ENCODE data around the gene CDCA4. TPM values are rescaled to one million over a fixed set of nuclear protein-coding genes. Genes with fewer than 3 reads are reported as not detected.

CDCA4 gene
- total RNA-seq, 1 experiment from 2014 or later: 57.7 TPM

GRCh38 chr14:104984056-104984894 is 36.6 kb downstream of the CDCA4 start:
- Histone ChIP-seq H2BK120ac (ENCODE audit: low read depth, low read length, poor library complexity, severe bottlenecking) (no peak overlapping the region), H3K56ac (ENCODE audit: insufficient read length, low read depth, low read length) (no peak overlapping the region), H3K4me2 (ENCODE audit: insufficient read depth, insufficient read length, low read length) (no peak overlapping the region), H3K79me1 (ENCODE audit: insufficient read depth, low read depth, low read length, poor library complexity, severe bottlenecking) (no peaks in the 10 kb centered on the region), H3K9me3 (ENCODE audit: control insufficient read depth, low read depth, low read length) (no peaks in the 10 kb centered on the region), H2BK5ac (ENCODE audit: insufficient read length, low read length) (no peak overlapping the region), H2BK15ac (ENCODE audit: low read depth, low read length) (no peak overlapping the region), H3K27ac (ENCODE audit: insufficient read length, low read depth, low read length) (no peak overlapping the region), H2AK5ac (ENCODE audit: insufficient read length, low read length) (no peak overlapping the region), H3K79me2 (ENCODE audit: insufficient read depth, low read length) (no peaks in the 10 kb centered on the region), H4K8ac (replicated peaks; ENCODE audit: insufficient read length, low read depth, low read length) (no peak overlapping the region), H2BK20ac (ENCODE audit: low read depth, low read length, poor library complexity, severe bottlenecking) (no peak overlapping the region), H4K5ac (ENCODE audit: insufficient read length, low read depth, low read length) (no peak overlapping the region), H2BK12ac (ENCODE audit: insufficient read length, low read depth, low read length) (no peak overlapping the region), H3K23me2 (ENCODE audit: insufficient read length, low read depth, low read length, poor library complexity, severe bottlenecking) (peaks cover 3% of the 10 kb centered on the region), H3K23ac (ENCODE audit: insufficient read length, low read depth, low read length) (no peak overlapping the region), H3K18ac (ENCODE audit: insufficient read length, low read depth, low read length) (no peak overlapping the region), H3K4ac (ENCODE audit: low read depth, low read length) (no peak overlapping the region), H2AFZ (ENCODE audit: low read length) (no peak overlapping the region), H4K91ac (ENCODE audit: insufficient read length, low read depth, low read length) (no peak overlapping the region), H3K4me1 (ENCODE audit: insufficient read depth, low read length) (no peaks in the 10 kb centered on the region), H3K14ac (ENCODE audit: insufficient read depth, low read length) (no peak overlapping the region; the same call in 1 of the 2 replicates), H3K9ac (ENCODE audit: extremely low read depth, insufficient read length, low read length) (no peak overlapping the region), H3T11ph (ENCODE audit: low read length) (no peak overlapping the region), H4K20me1 (ENCODE audit: control insufficient read depth, insufficient read depth, insufficient read length) (peaks cover 3% of the 10 kb centered on the region), H3K27me3 (ENCODE audit: insufficient read depth, low read length) (peaks cover 3% of the 10 kb centered on the region; the same call in 1 of the 2 replicates)
- Mint-ChIP-seq H3K36me3 (ENCODE audit: insufficient read depth in 1 of 3, low read depth in 3 of 3) (no peaks in the 10 kb centered on the region), H3K27me3 (ENCODE audit: low read depth) (peaks cover 29% of the 10 kb centered on the region), H3K4me1 (peaks cover 6 to 7% of the 10 kb centered on the region in 2 experiments; a peak in 3 of 4 replicates), H3K27ac (no peak overlapping the region), H3K4me3 (peak overlapping the region; percentile 58 to 71), H3K9me3 (no peaks in the 10 kb centered on the region; a peak in 1 of 5 replicates)
- TF ChIP-seq CTCF (conservative IDR thresholded peaks at IDR 0.05): no peak
- WGBS (ENCODE audit: extremely low coverage, insufficient read length, low lambda C conversion rate): no CpG with 5 or more reads among the region's 15 CpGs
- no peak for DNase-seq
